Measurements from ENCODE around the gene SPEF1. TPM values are rescaled to one million over a fixed set of nuclear protein-coding genes. Genes with fewer than 3 reads are reported as not detected.

Gene SPEF1
- total and polyA plus RNA-seq, 2 of the 13 experiments (the other 11 are each of a cell fraction or from before 2014, with no cell fraction given): 0.11 to 0.27 TPM

GRCh38 chr20:3811467-3812258 lies 30.4 kb upstream of the SPEF1 start (continued):
- TF ChIP-seq, protein P1, sequence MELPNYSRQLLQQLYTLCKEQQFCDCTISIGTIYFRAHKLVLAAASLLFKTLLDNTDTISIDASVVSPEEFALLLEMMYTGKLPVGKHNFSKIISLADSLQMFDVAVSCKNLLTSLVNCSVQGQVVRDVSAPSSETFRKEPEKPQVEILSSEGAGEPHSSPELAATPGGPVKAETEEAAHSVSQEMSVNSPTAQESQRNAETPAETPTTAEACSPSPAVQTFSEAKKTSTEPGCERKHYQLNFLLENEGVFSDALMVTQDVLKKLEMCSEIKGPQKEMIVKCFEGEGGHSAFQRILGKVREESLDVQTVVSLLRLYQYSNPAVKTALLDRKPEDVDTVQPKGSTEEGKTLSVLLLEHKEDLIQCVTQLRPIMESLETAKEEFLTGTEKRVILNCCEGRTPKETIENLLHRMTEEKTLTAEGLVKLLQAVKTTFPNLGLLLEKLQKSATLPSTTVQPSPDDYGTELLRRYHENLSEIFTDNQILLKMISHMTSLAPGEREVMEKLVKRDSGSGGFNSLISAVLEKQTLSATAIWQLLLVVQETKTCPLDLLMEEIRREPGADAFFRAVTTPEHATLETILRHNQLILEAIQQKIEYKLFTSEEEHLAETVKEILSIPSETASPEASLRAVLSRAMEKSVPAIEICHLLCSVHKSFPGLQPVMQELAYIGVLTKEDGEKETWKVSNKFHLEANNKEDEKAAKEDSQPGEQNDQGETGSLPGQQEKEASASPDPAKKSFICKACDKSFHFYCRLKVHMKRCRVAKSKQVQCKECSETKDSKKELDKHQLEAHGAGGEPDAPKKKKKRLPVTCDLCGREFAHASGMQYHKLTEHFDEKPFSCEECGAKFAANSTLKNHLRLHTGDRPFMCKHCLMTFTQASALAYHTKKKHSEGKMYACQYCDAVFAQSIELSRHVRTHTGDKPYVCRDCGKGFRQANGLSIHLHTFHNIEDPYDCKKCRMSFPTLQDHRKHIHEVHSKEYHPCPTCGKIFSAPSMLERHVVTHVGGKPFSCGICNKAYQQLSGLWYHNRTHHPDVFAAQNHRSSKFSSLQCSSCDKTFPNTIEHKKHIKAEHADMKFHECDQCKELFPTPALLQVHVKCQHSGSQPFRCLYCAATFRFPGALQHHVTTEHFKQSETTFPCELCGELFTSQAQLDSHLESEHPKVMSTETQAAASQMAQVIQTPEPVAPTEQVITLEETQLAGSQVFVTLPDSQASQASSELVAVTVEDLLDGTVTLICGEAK (IDR thresholded peaks at IDR 0.05): no peak
- TF ChIP-seq, protein P1 (CRISPR knock-in tag; IDR thresholded peaks at IDR 0.05): peak; percentile 91
- peak; percentile 72 for TF ChIP-seq POGZ (CRISPR knock-in tag; IDR thresholded peaks at IDR 0.05)
- TF ChIP-seq ZNF782 (CRISPR knock-in tag; IDR thresholded peaks at IDR 0.05; ENCODE audit: borderline replicate concordance): no peak
- TF ChIP-seq, protein P2, sequence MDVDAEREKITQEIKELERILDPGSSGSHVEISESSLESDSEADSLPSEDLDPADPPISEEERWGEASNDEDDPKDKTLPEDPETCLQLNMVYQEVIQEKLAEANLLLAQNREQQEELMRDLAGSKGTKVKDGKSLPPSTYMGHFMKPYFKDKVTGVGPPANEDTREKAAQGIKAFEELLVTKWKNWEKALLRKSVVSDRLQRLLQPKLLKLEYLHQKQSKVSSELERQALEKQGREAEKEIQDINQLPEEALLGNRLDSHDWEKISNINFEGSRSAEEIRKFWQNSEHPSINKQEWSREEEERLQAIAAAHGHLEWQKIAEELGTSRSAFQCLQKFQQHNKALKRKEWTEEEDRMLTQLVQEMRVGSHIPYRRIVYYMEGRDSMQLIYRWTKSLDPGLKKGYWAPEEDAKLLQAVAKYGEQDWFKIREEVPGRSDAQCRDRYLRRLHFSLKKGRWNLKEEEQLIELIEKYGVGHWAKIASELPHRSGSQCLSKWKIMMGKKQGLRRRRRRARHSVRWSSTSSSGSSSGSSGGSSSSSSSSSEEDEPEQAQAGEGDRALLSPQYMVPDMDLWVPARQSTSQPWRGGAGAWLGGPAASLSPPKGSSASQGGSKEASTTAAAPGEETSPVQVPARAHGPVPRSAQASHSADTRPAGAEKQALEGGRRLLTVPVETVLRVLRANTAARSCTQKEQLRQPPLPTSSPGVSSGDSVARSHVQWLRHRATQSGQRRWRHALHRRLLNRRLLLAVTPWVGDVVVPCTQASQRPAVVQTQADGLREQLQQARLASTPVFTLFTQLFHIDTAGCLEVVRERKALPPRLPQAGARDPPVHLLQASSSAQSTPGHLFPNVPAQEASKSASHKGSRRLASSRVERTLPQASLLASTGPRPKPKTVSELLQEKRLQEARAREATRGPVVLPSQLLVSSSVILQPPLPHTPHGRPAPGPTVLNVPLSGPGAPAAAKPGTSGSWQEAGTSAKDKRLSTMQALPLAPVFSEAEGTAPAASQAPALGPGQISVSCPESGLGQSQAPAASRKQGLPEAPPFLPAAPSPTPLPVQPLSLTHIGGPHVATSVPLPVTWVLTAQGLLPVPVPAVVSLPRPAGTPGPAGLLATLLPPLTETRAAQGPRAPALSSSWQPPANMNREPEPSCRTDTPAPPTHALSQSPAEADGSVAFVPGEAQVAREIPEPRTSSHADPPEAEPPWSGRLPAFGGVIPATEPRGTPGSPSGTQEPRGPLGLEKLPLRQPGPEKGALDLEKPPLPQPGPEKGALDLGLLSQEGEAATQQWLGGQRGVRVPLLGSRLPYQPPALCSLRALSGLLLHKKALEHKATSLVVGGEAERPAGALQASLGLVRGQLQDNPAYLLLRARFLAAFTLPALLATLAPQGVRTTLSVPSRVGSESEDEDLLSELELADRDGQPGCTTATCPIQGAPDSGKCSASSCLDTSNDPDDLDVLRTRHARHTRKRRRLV (CRISPR knock-in tag; IDR thresholded peaks at IDR 0.05): peak; percentile 61; the same call in 1 of the 2 replicates
- TF ChIP-seq KMT2B (CRISPR knock-in tag; IDR thresholded peaks at IDR 0.05): peak; percentile 57
- peak; percentile 98 for TF ChIP-seq SATB2 (CRISPR knock-in tag; IDR thresholded peaks at IDR 0.05)
- TF ChIP-seq ZNF12 (CRISPR knock-in tag; IDR thresholded peaks at IDR 0.05): 0 out of 2 replicates have a peak, but pooled peaks have one; percentile 52
- TF ChIP-seq ZNF337 (CRISPR knock-in tag; IDR thresholded peaks at IDR 0.05; ENCODE audit: borderline replicate concordance, low read depth): peak; percentile 98
- TF ChIP-seq GLI4 (CRISPR knock-in tag; IDR thresholded peaks at IDR 0.05; ENCODE audit: borderline replicate concordance): peak; percentile 98
- TF ChIP-seq, protein P3, sequence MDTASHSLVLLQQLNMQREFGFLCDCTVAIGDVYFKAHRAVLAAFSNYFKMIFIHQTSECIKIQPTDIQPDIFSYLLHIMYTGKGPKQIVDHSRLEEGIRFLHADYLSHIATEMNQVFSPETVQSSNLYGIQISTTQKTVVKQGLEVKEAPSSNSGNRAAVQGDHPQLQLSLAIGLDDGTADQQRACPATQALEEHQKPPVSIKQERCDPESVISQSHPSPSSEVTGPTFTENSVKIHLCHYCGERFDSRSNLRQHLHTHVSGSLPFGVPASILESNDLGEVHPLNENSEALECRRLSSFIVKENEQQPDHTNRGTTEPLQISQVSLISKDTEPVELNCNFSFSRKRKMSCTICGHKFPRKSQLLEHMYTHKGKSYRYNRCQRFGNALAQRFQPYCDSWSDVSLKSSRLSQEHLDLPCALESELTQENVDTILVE (CRISPR knock-in tag; IDR thresholded peaks at IDR 0.05): peak; percentile 91
- TF ChIP-seq, protein P4, sequence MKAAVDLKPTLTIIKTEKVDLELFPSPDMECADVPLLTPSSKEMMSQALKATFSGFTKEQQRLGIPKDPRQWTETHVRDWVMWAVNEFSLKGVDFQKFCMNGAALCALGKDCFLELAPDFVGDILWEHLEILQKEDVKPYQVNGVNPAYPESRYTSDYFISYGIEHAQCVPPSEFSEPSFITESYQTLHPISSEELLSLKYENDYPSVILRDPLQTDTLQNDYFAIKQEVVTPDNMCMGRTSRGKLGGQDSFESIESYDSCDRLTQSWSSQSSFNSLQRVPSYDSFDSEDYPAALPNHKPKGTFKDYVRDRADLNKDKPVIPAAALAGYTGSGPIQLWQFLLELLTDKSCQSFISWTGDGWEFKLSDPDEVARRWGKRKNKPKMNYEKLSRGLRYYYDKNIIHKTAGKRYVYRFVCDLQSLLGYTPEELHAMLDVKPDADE (CRISPR knock-in tag; IDR thresholded peaks at IDR 0.05): peak; percentile 83; the same call in 1 of the 2 replicates
